H1 (cell line): ENCODE data around the gene SDSL. TPM values are rescaled to one million over a fixed set of nuclear protein-coding genes. Genes with fewer than 3 reads are reported as not detected.

Experiments used
- CTCF ChIA-PET: fragments of 300-600 bp; sonication (Branson Sonifier 250); formaldehyde crosslinking; loops from one replicate; lab custom pipeline; 2021; ENCODE audit not compliant: partially characterized antibody; lab: Charles Lee
- POLR2A ChIA-PET: fragments of 300-600 bp; sonication (Branson Sonifier 250); formaldehyde crosslinking; loops from one replicate; lab custom pipeline; 2021; ENCODE audit warnings: inconsistent platforms; ENCODE audit not compliant: partially characterized antibody; lab: Charles Lee
- DNase-seq, 2 experiments: peaks; one replicate each; pipeline versions ENCODE4 v3.0.0 to v3.0.0-alpha.2; 2010 to 2022; ENCODE audit warnings: low spot score in 2 of 2, low read depth in 1 of 2, mixed read lengths in 1 of 2
- FAIRE-seq: peaks from 2 replicates; lab custom pipeline; 2011; peaks lifted over from hg19 to GRCh38; lab: Jason Lieb, UNC
- H2AFZ ChIP-seq: 2 replicates; pipeline ENCODE4 v1.8.1; 2012; ENCODE audit warnings: low read length, inconsistent platforms
- H2AK5ac ChIP-seq: 2 replicates; pipeline ENCODE4 v1.6.1; 2013; ENCODE audit warnings: low read depth, low read length
- H2BK120ac ChIP-seq: replicated peaks from 2 replicates; pipeline ENCODE3; 2013; ENCODE audit warnings: low read depth, low read length, inconsistent platforms
- H2BK12ac ChIP-seq: 2 replicates; pipeline ENCODE4 v1.6.1; 2013; ENCODE audit warnings: low read depth, low read length
- H2BK15ac ChIP-seq: 2 replicates; pipeline ENCODE4 v1.6.1; 2013; ENCODE audit warnings: low read length
- H2BK20ac ChIP-seq: 2 replicates; pipeline ENCODE4 v1.6.1; 2013; ENCODE audit warnings: low read length
- H2BK5ac ChIP-seq: 2 replicates; pipeline ENCODE4 v1.6.1; 2013; ENCODE audit warnings: low read depth, low read length
- H3K14ac ChIP-seq: 2 replicates; pipeline ENCODE4 v1.6.1; 2013; ENCODE audit warnings: inconsistent platforms; ENCODE audit not compliant: insufficient read length
- H3K18ac ChIP-seq: 2 replicates; pipeline ENCODE4 v1.6.1; 2013; ENCODE audit warnings: low read length; ENCODE audit errors: extremely low read depth
- H3K23ac ChIP-seq: 2 replicates; pipeline ENCODE4 v1.6.1; 2013; ENCODE audit warnings: inconsistent platforms; ENCODE audit not compliant: insufficient read length
- H3K23me2 ChIP-seq: 2 replicates; pipeline ENCODE4 v1.6.1; 2013; ENCODE audit warnings: low read depth, low read length
- H3K27ac ChIP-seq: 2 replicates; pipeline ENCODE4 v1.6.1; 2011; ENCODE audit warnings: low read depth, low read length, inconsistent platforms
- H3K27me3 ChIP-seq, 4 experiments: replicated peaks in 1 of 4; 1 replicate in 1 of 4; 2 replicates in 3 of 4; pipeline versions ENCODE4 v1.6.1 to v1.8.1; 2011 to 2013; ENCODE audit warnings: low read length in 3 of 4, mild to moderate bottlenecking in 3 of 4, inconsistent platforms in 2 of 4, mixed read lengths in 2 of 4, moderate library complexity in 1 of 4; ENCODE audit not compliant: control insufficient read depth in 3 of 4, insufficient read depth in 3 of 4; ENCODE audit errors: extremely low read depth in 1 of 4
- H3K36me3 ChIP-seq, 4 experiments: 2 replicates each; pipeline versions ENCODE4 v1.6.1 to v1.8.1; 2011 to 2013; ENCODE audit warnings: mild to moderate bottlenecking in 4 of 4, low read length in 3 of 4, moderate library complexity in 2 of 4, control low read depth in 1 of 4, inconsistent platforms in 1 of 4; ENCODE audit not compliant: insufficient read depth in 4 of 4, control insufficient read depth in 2 of 4
- H3K4ac ChIP-seq: replicated peaks from 2 replicates; pipeline ENCODE3; 2013; ENCODE audit warnings: low read length, low read depth, mixed read lengths, inconsistent platforms; ENCODE audit not compliant: insufficient read length
- H3K4me1 ChIP-seq, 4 experiments: replicated peaks in 1 of 4; 1 replicate in 1 of 4; 2 replicates in 3 of 4; pipeline versions ENCODE4 v1.6.1 to v1.8.1; 2011 to 2013; ENCODE audit warnings: low read length in 3 of 4, inconsistent platforms in 2 of 4, mixed read lengths in 1 of 4; ENCODE audit not compliant: insufficient read depth in 4 of 4, control insufficient read depth in 3 of 4
- H3K4me2 ChIP-seq, 2 experiments: 2 replicates each; pipeline versions ENCODE4 v1.6.1 to v1.8.1; 2011 to 2013; ENCODE audit warnings: low read depth in 2 of 2, low read length in 2 of 2, control low read depth in 1 of 2, inconsistent platforms in 1 of 2, mild to moderate bottlenecking in 1 of 2; ENCODE audit not compliant: insufficient read depth in 1 of 2
- H3K4me3 ChIP-seq, 4 experiments: fragments of 200-600, 300-600 bp in 1 of 4; sonication (generic), shearing (Covaris generic), sonication (Bioruptor Twin) in 1 of 4; 2 replicates each; pipeline versions ENCODE4 v1.5.1 to v1.8.1; 2011 to 2016; ENCODE audit warnings: low read length in 4 of 4, low read depth in 3 of 4, control low read depth in 2 of 4, inconsistent platforms in 2 of 4, mild to moderate bottlenecking in 2 of 4, mixed read lengths in 1 of 4, moderate library complexity in 1 of 4; ENCODE audit not compliant: insufficient read depth in 2 of 4; ENCODE audit errors: extremely low read depth in 1 of 4
- H3K56ac ChIP-seq: replicated peaks from 2 replicates; pipeline ENCODE3; 2013; ENCODE audit warnings: low read depth, mild to moderate bottlenecking, mixed read lengths, low read length, inconsistent platforms; ENCODE audit not compliant: insufficient read length
- H3K79me1 ChIP-seq: 2 replicates; pipeline ENCODE4 v1.6.1; 2013; ENCODE audit warnings: low read depth, low read length, control low read depth
- H3K79me2 ChIP-seq, 2 experiments: 2 replicates each; pipeline versions ENCODE4 v1.6.1 to v1.8.1; 2012 to 2013; ENCODE audit warnings: low read length in 2 of 2, mild to moderate bottlenecking in 2 of 2, inconsistent platforms in 1 of 2; ENCODE audit not compliant: insufficient read depth in 2 of 2, control insufficient read depth in 1 of 2
- H3K9ac ChIP-seq, 4 experiments: replicated peaks in 1 of 4; 1 replicate in 1 of 4; 2 replicates in 3 of 4; pipeline versions ENCODE4 v1.6.1 to v1.8.1; 2011 to 2013; ENCODE audit warnings: low read depth in 3 of 4, low read length in 3 of 4, control low read depth in 2 of 4, mild to moderate bottlenecking in 2 of 4, moderate library complexity in 2 of 4, inconsistent platforms in 1 of 4; ENCODE audit errors: extremely low read depth in 1 of 4
- H3K9me3 ChIP-seq, 2 experiments: 2 replicates each; pipeline versions ENCODE4 v1.6.1 to v1.8.1; 2012 to 2013; ENCODE audit warnings: mild to moderate bottlenecking in 2 of 2, moderate library complexity in 2 of 2, control low read depth in 1 of 2, inconsistent platforms in 1 of 2, low read depth in 1 of 2, low read length in 1 of 2, mixed read lengths in 1 of 2; ENCODE audit not compliant: insufficient read depth in 2 of 2
- H4K20me1 ChIP-seq, 2 experiments: replicated peaks in 1 of 2; 2 replicates each; pipeline versions ENCODE3 to v1.8.1; 2011 to 2013; ENCODE audit warnings: inconsistent platforms in 2 of 2, low read length in 2 of 2, mild to moderate bottlenecking in 1 of 2; ENCODE audit not compliant: insufficient read depth in 2 of 2, control insufficient read depth in 1 of 2
- H4K5ac ChIP-seq: 2 replicates; pipeline ENCODE4 v1.6.1; 2013; ENCODE audit warnings: low read length, low read depth, mixed read lengths, inconsistent platforms; ENCODE audit not compliant: insufficient read length
- H4K8ac ChIP-seq: 2 replicates; pipeline ENCODE4 v1.8.0; 2013; ENCODE audit warnings: mild to moderate bottlenecking, moderate library complexity, low read length, inconsistent platforms; ENCODE audit not compliant: insufficient read depth; ENCODE audit errors: extremely low read depth
- H4K91ac ChIP-seq: replicated peaks from 2 replicates; pipeline ENCODE3; 2013; ENCODE audit warnings: low read length, mixed read lengths, inconsistent platforms; ENCODE audit not compliant: insufficient read length
- CTBP2 ChIP-seq: IDR thresholded peaks from 2 replicates; pipeline ENCODE4 v1.7.0; 2011; ENCODE audit warnings: borderline replicate concordance, mild to moderate bottlenecking, moderate library complexity, mixed read lengths, low read length; ENCODE audit not compliant: insufficient read depth, insufficient read length
- FOSL1 ChIP-seq: IDR thresholded peaks from 2 replicates; pipeline ENCODE4 v1.6.1; 2011; ENCODE audit warnings: mild to moderate bottlenecking, low read depth, low read length, moderate library complexity; ENCODE audit not compliant: insufficient read depth
- KDM4A ChIP-seq: IDR thresholded peaks from one replicate; pipeline ENCODE4 v1.7.1; 2012; ENCODE audit warnings: low read depth, mild to moderate bottlenecking, moderate library complexity, low read length, inconsistent platforms; ENCODE audit not compliant: severe bottlenecking
- RAD21 ChIP-seq, 2 experiments: IDR thresholded peaks in 1 of 2; conservative IDR thresholded peaks in 1 of 2; 2 replicates each; pipeline ENCODE4 v1.6.1; 2011; ENCODE audit warnings: low read depth in 2 of 2, low read length in 2 of 2, improper control_type of control experiment in 1 of 2, inconsistent platforms in 1 of 2, mild to moderate bottlenecking in 1 of 2, moderate library complexity in 1 of 2
- RFX5 ChIP-seq: IDR thresholded peaks from 2 replicates; pipeline ENCODE4 v1.6.1; 2011; ENCODE audit warnings: low read depth, low read length, improper control_type of control experiment, borderline replicate concordance
- RNF2 ChIP-seq: fragments of 200-900, 300-1000 bp; sonication (generic); IDR thresholded peaks from 2 replicates; pipeline ENCODE4 v1.7.1; 2016; ENCODE audit warnings: borderline replicate concordance, low read depth, mild to moderate bottlenecking, antibody characterized with exemption, low read length; ENCODE audit not compliant: poor library complexity, severe bottlenecking; ENCODE audit errors: missing control alignments
- SP2 ChIP-seq: IDR thresholded peaks from 2 replicates; pipeline ENCODE4 v1.6.1; 2012; ENCODE audit warnings: mild to moderate bottlenecking, low read length, inconsistent platforms
- TAF7 ChIP-seq: optimal IDR thresholded peaks from 2 replicates; pipeline ENCODE3; 2011; ENCODE audit warnings: low read depth, mild to moderate bottlenecking, inconsistent platforms, low read length, moderate library complexity, borderline replicate concordance
- WGBS, 2 experiments: shearing (Covaris generic) in 1 of 2; methylation state at CpG; one replicate each; pipeline versions ENCODE4 v1.1.6 to v1.1.7; 2013 to 2015; ENCODE audit warnings: low lambda C conversion rate in 2 of 2, mixed read lengths in 2 of 2, inconsistent platforms in 1 of 2, low coverage in 1 of 2, missing lambda C conversion rate in 1 of 2; ENCODE audit not compliant: insufficient replicate concordance in 2 of 2, insufficient coverage in 1 of 2, insufficient read length in 1 of 2; ENCODE audit errors: extremely low coverage in 1 of 2, missing lambda C conversion rate in 1 of 2; 5-methylcytosine and 5-hydroxymethylcytosine counted together
- polyA plus RNA-seq, 7 experiments: library from polyadenylated mRNA; depleted of rRNA in 3 of 7; stranded (reverse) in 5 of 7; unstranded in 2 of 7; fragments of >200 nt in 5 of 7; fragments of 200-250 nt in 2 of 7; gene quantifications; 1 replicate in 5 of 7; 2 replicates in 1 of 7; 4 replicates in 1 of 7; pipeline versions ENCODE4 v1.2.1 to v1.2.3, GENCODE V29; 2011 to 2013; ENCODE audit warnings: missing spikeins in 2 of 7, mixed read lengths in 2 of 7
- total RNA-seq: library from RNA; stranded (reverse); fragmentation: NEBNext Ultra II Directional; extraction: Animal tissue kit (Norgen Biotek cat#: 25700); gene quantifications from 2 replicates; pipeline ENCODE4 v1.2.1, GENCODE V29; 2021
- TF ChIP-seq, protein P1 (sequence below): IDR thresholded peaks from 2 replicates; pipeline ENCODE4 v1.6.1; 2012; ENCODE audit warnings: inconsistent platforms

The SDSL gene
- total and polyA plus RNA-seq, 2 of the 8 experiments (the other 6 are each of a cell fraction or from before 2014, with no cell fraction given): 0.69 to 1.3 TPM

- Histone ChIP-seq H3K18ac (no peak overlapping the region), H4K5ac (no peak overlapping the region), H3K14ac (no peak overlapping the region), H3K56ac (no peak overlapping the region), H3K79me2 (no peaks in the 10 kb centered on the region), H2AK5ac (no peak overlapping the region), H3K9me3 (no peaks in the 10 kb centered on the region), H3K4me2 (no peak overlapping the region), H2AFZ (no peak overlapping the region), H3K36me3 (no peaks in the 10 kb centered on the region), H3K23ac (no peak overlapping the region), H2BK15ac (peak overlapping the region; percentile 81; the same call in 1 of the 2 replicates), H3K27ac (no peak overlapping the region; the same call in 1 of the 2 replicates), H3K27me3 (no peaks in the 10 kb centered on the region), H3K4ac (no peak overlapping the region), H3K79me1 (no peaks in the 10 kb centered on the region), H3K4me1 (peaks cover 0 to 3% (median 1%) of the 10 kb centered on the region in 4 experiments; a peak in 1 of 7 replicates), H3K9ac (no peak overlapping the region), H4K91ac (no peak overlapping the region), H2BK20ac (no peak overlapping the region), H3K4me3 (no peak overlapping the region), H2BK120ac (no peak overlapping the region), H2BK5ac (no peak overlapping the region), H4K20me1 (peaks cover 0 to 1% of the 10 kb centered on the region in 2 experiments), H4K8ac (no peak overlapping the region), H3K23me2 (0 out of 2 replicates have a peak, but pooled peaks cover 1% of the 10 kb centered on the region), H2BK12ac (no peak overlapping the region)
- FAIRE-seq (no peak), DNase-seq (no peak)
- ChIA-PET CTCF (interaction anchor here (1.7 kb wide), 1 partner anchor 82 kb away, joined by 3 read pairs; no protein-coding TSS in a partner anchor), POLR2A (interaction anchor here (1.0 kb wide), 1 partner anchor 12 kb away, joined by 3 read pairs; no protein-coding TSS in a partner anchor)
- TF ChIP-seq KDM4A (no peak), SP2 (no peak), FOSL1 (no peak), RFX5 (no peak), RAD21 (IDR thresholded peaks at IDR 0.05 in 1 of 2, conservative IDR thresholded peaks at IDR 0.05 in 1 of 2; ENCODE audit: low read depth in 2 of 2, low read length in 2 of 2) (no peak), CTBP2 (no peak), TAF7 (no peak), RNF2 (no peak)
- TF ChIP-seq, protein P1, sequence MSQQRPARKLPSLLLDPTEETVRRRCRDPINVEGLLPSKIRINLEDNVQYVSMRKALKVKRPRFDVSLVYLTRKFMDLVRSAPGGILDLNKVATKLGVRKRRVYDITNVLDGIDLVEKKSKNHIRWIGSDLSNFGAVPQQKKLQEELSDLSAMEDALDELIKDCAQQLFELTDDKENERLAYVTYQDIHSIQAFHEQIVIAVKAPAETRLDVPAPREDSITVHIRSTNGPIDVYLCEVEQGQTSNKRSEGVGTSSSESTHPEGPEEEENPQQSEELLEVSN: no peak
- WGBS, 2 experiments: 82% methylated on average over 9 of the region's 16 CpGs; no CpG with 5 or more reads in 1 of the 2 experiments
Measured at GRCh38 chr12:113396828-113397496, 25.2 kb upstream of the SDSL start.
